Breast epithelium (tissue), 4 donors: Measurements from ENCODE around the gene MLF2. TPM values are rescaled to one million over a fixed set of nuclear protein-coding genes. Genes with fewer than 3 reads are reported as not detected.

Experiments
- DNase-seq, 2 donors: peaks; one replicate each; pipeline ENCODE4 v3.0.0-alpha.2; 2019; ENCODE audit warnings: low spot score in 2 of 2
- H3K27ac ChIP-seq, 2 donors: fragments of 200-600 bp; sonication (generic) in 1 of 2; one replicate each; pipeline ENCODE4 v1.5.1; 2016 to 2019; ENCODE audit warnings: mild to moderate bottlenecking in 1 of 2
- H3K27me3 ChIP-seq, 2 donors: fragments of 200-600 bp; sonication (generic) in 1 of 2; one replicate each; pipeline versions ENCODE4 v1.5.1 to v1.6.0; 2017 to 2019; ENCODE audit warnings: control low read depth in 1 of 2, mild to moderate bottlenecking in 1 of 2
- H3K36me3 ChIP-seq: fragments of 200-600 bp; one replicate; pipeline ENCODE4 v1.5.1; 2019
- H3K4me1 ChIP-seq, 2 donors: fragments of 200-600 bp; sonication (generic); one replicate each; pipeline ENCODE4 v1.5.1; 2016 to 2019; ENCODE audit warnings: control low read depth in 1 of 2
- H3K4me3 ChIP-seq, 3 donors: fragments of 200-600 bp; sonication (generic); 1 replicate in 2 of 3; 2 replicates in 1 of 3; pipeline ENCODE4 v1.5.1; 2016 to 2019; ENCODE audit warnings: mild to moderate bottlenecking in 3 of 3, moderate library complexity in 2 of 3
- H3K9me3 ChIP-seq, 2 donors: fragments of 200-600 bp; sonication (generic) in 1 of 2; one replicate each; pipeline ENCODE4 v1.5.1; 2016 to 2019; ENCODE audit warnings: control low read depth in 1 of 2
- CTCF ChIP-seq, 3 donors: fragments of 450-650 bp; IDR thresholded peaks; one replicate each; pipeline ENCODE4 v1.5.1; 2016 to 2017; ENCODE audit warnings: antibody characterized with exemption in 3 of 3, mild to moderate bottlenecking in 3 of 3, moderate library complexity in 3 of 3
- POLR2A ChIP-seq: fragments of 450-650 bp; IDR thresholded peaks from one replicate; pipeline ENCODE4 v1.6.1; 2016; ENCODE audit warnings: antibody characterized with exemption, mild to moderate bottlenecking, moderate library complexity
- POLR2AphosphoS5 ChIP-seq, 3 donors: sonication (generic); formaldehyde crosslinking; IDR thresholded peaks; one replicate each; pipeline ENCODE4 v1.6.1; 2017; ENCODE audit warnings: antibody characterized with exemption in 3 of 3
- intact Hi-C: fragments of 100-400 bp; cut with DNase I; formaldehyde crosslinking; loops from one replicate; pipeline ENCODE4 v1.15.1; 2023; ENCODE audit warnings: low total_unique reads
- total RNA-seq, 3 donors: library from RNA; depleted of rRNA; stranded (reverse); fragments of >200 nt; gene quantifications; one replicate each; pipeline ENCODE4 v1.1.0, GENCODE V29; 2016

Gene MLF2
- total RNA-seq, 3 donors from 2014 or later: 130 to 168 (median 159) TPM

- Histone ChIP-seq H3K4me3 (peak overlapping the region in 1 of 3 donors; percentile 7), H3K27ac (no peak overlapping the region), H3K36me3 (no peaks in the 10 kb centered on the region), H3K27me3 (no peaks in the 10 kb centered on the region), H3K9me3 (no peaks in the 10 kb centered on the region), H3K4me1 (no peaks in the 10 kb centered on the region)
- no peak for DNase-seq
- no peak for TF ChIP-seq POLR2AphosphoS5 (IDR thresholded peaks at IDR 0.05)
- TF ChIP-seq POLR2A: no peak
- TF ChIP-seq CTCF (IDR thresholded peaks at IDR 0.05): no peak
- intact Hi-C loops: no loop called here
These were observed 39.1 kb upstream of the MLF2 start for GRCh38 chr12:6791931-6792520.

- intact Hi-C loops: no loop called here
- peak overlapping the region in 1 of 3 donors; percentile 30 for H3K4me3 ChIP-seq
These were observed 37.7 kb upstream of the MLF2 start for GRCh38 chr12:6790496-6791150.

GRCh38 chr12:6788972-6789924 is 36.3 kb upstream of the MLF2 start, which contains the start of gene CD4:
Gene CD4, plus strand, starts transcription at chr12:6789528. Its CDS starts 10,611 bp downstream, at chr12:6800139.
- no peaks in the 10 kb centered on the region for H3K4me1 ChIP-seq
- H3K4me3 ChIP-seq: peak within 1 kb of the TSS; percentile 30 to 44 (median 32)
- no peaks in the 10 kb centered on the region for H3K27me3 ChIP-seq
- H3K36me3 ChIP-seq: no peaks in the 10 kb centered on the region
- TF ChIP-seq POLR2AphosphoS5 (IDR thresholded peaks at IDR 0.05) (no peak), POLR2A (no peak), CTCF (IDR thresholded peaks at IDR 0.05) (no peak)
- no peak for DNase-seq
- H3K27ac ChIP-seq: peak within 1 kb of the TSS; percentile 2 to 66
- no peaks in the 10 kb centered on the region for H3K9me3 ChIP-seq
- intact Hi-C loops: no loop called here

More at GRCh38 chr12:6790496-6791150, 37.7 kb upstream of the MLF2 start:
- no peaks in the 10 kb centered on the region for H3K27me3 ChIP-seq
- H3K4me1 ChIP-seq: no peaks in the 10 kb centered on the region
- H3K36me3 ChIP-seq: no peaks in the 10 kb centered on the region
- no peaks in the 10 kb centered on the region for H3K9me3 ChIP-seq
- TF ChIP-seq CTCF (IDR thresholded peaks at IDR 0.05): no peak
- no peak for TF ChIP-seq POLR2AphosphoS5 (IDR thresholded peaks at IDR 0.05)
- no peak for TF ChIP-seq POLR2A
- H3K27ac ChIP-seq: no peak overlapping the region
- no peak for DNase-seq

- Histone ChIP-seq H3K36me3 (no peaks in the 10 kb centered on the region), H3K27me3 (no peaks in the 10 kb centered on the region), H3K4me1 (no peaks in the 10 kb centered on the region), H3K9me3 (no peaks in the 10 kb centered on the region), H3K4me3 (no peak overlapping the region), H3K27ac (no peak overlapping the region)
- intact Hi-C loops: no loop called here
- DNase-seq: no peak
- TF ChIP-seq CTCF (IDR thresholded peaks at IDR 0.05) (no peak), POLR2A (no peak), POLR2AphosphoS5 (IDR thresholded peaks at IDR 0.05) (no peak)
These were observed 34.4 kb upstream of the MLF2 start for GRCh38 chr12:6787309-6787708.
